AG08395 (cell line): ENCODE measurements around the gene SYF2.
"Not testable (repeated sequence)": the region's sequence is repeated elsewhere in the genome, so short reads cannot be mapped to it uniquely, and the experiment has no call there.

Source experiments
- DNase-seq: peaks from one replicate; pipeline ENCODE4 v3.0.0; 2012; ENCODE audit warnings: mixed read lengths, low spot score

SYF2 gene

DNA sequence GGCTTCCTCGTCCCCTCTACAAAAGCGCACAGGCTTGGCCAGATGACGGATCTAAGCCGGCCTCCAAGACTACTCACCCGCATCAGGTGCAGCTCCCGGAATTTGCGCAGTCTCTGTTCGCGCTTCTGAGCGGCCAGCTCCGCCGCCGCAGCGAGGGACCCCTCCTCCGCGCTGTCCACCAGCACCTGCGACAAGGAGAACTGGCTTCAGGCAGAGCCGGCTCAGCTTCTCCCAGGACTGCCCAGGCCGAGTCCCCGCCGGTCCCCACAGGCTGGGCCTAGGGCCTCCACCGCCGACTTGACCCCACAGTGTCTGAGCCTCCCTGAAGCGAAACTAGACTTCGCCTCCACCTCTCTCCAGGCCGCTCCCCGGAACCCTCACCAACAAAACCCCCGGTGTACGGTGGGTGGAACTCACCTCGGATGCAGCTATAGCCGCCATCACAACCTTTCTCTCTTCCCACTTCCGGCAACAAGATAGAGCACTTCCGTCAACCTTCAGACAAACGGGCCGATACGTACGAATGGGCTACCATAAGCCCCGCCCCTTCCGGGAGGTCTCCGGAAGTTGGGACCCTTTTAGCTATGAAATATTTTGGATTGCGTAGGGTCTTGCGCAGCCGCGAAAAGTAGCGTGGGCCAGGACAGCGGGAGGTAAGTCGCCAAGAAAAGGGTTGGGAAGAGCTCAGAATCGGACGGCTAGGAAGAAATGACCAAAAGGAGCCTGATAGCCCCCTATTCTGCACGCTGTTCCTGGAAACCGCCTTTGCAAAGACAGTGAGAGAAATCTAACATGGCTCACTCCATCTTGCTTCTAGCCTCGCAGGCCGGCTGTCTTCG is at the start of gene SYF2:
TSS of gene SYF2 (minus strand) at position 476 of the 839 bp plus-strand sequence. CDS start at position 441, 35 bp downstream.
- DNase-seq = peak; percentile 96

GRCh38 chr1:25279693-25280111 is 47.4 kb upstream of the SYF2 start:
- not testable (repeated sequence) for DNase-seq

- not testable (repeated sequence) for DNase-seq
Measured at GRCh38 chr1:25278790-25279189, 46.5 kb upstream of the SYF2 start.

GRCh38 chr1:25278358-25278757 is 46.1 kb upstream of the SYF2 start:
- not testable (repeated sequence) for DNase-seq

DNA sequence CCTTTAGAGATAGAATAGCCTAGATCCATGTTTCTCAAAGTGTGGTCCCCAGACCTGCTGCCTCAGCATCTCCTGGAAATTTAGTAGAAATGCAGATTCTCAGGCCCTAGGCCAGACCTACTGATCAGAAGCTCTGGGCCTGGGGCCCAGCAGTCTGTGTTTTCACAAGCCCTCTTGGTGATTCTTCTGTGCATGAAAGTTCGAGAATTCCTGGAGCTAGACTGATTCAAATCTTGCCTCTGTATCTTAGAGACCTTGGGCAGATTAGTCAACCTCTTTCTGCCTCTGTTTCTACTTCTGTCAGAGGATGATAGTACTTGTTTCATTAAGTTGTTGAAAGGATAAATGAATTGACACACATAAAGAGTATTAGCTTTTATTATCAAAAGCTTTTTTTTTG is 45.0 kb upstream of the SYF2 start:
- DNase-seq = not testable (repeated sequence)

DNA sequence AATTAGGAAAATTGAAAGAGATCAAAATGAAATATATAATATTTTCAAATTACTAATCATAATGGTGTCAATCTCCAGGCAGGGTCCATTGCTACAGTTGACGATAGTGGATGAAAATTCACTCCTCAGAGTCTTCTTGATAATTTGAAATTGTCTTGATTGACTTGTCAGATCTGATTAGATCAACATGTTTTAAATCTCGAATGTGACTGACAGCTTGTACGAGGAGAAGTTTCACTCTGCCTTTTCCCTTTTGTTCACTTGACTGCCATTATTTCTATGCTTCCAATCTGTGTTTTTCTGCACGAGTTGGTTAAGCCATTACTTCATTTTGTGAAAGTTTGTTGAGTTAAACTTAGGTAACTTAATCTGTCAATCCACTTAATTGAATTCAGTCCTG is 43.3 kb upstream of the SYF2 start:
- DNase-seq = not testable (repeated sequence)

- DNase-seq = not testable (repeated sequence)
Measured at GRCh38 chr1:25272238-25272637, 39.9 kb upstream of the SYF2 start, which contains the start of gene RHD. Gene RHD (plus strand): TSS chr1:25272509. CDS start chr1:25272548, 39 bp downstream.

DNA sequence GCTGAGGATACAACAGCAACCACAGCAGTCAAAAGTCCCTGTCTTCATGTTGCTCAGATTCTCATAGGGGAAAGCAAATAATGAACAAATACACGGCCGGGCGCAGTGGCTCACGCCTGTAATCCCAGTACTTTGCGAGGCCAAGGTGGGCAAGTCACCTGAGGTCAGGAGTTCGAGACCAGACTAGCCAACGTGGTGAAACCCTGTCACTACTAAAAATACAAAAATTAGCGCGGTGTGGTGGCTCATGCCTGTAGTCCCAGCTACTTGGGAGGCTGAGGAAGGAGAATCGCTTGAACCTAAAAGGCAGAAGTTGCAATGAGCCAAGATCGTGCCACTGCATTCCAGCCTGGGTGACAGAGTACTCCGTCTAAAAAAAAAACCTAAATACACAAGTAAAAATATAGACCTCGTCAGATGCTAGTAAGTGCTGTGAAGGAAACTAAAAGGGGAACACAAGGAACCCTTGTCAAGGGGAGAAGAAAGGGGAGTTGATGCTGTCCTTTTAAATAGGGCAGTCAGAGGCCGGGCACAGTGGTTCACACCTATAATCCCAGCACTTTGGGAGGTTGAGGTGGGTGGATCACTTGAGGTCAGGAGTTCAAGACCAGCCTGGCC is 36.0 kb upstream of the SYF2 start:
- not testable (repeated sequence) for DNase-seq

DNA sequence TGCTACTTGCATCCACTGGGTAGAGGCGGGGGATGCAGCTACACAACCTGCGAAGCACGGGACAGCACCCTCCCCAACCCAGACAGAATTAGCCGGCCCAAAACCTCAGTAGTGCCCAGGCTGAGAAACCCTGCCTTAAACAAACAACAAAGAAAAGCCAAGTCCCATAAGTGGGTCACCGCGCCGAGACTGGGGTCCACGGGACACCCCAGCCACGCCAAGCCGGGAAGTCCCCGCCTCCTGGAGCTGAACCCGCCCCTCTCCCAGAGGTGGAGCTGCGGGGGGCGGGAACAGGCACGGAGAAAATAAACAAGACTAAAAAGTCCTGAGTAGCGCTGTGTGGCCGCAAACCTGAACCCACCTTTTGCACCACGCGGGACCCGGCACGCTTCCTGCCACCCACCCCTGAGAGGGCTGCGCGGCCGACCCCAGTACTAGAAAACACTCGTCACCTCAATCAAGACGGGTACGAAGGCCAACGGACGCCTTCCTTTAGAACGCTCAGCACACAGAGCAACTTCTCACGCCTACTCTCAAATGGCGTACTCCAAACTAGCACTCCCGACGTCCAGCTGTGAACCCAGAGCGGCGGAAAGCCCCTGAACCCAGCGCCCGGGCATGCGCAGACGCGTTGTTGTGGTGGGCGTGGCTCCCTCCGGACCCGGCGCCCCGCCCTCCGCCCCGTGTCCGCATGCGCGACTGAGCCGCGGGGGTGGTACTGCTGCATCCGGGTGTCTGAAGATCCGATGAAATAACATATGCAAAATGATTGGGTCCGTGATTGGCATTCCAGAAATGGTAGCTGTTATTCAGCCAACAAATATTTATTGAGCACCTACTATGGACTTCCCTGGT is 35.2 kb upstream of the SYF2 start:
- DNase-seq = not testable (repeated sequence)

- DNase-seq = not testable (repeated sequence)
Measured at GRCh38 chr1:25266554-25267287, 34.4 kb upstream of the SYF2 start.

- not testable (repeated sequence) for DNase-seq
Measured at GRCh38 chr1:25260336-25260735, 28.0 kb upstream of the SYF2 start.

GRCh38 chr1:25259813-25260212 is 27.5 kb upstream of the SYF2 start:
- DNase-seq = not testable (repeated sequence)

- DNase-seq = peak; percentile 48
Measured at GRCh38 chr1:25257196-25257595, 24.9 kb upstream of the SYF2 start.

- DNase-seq = no peak
Measured at GRCh38 chr1:25256578-25256965, 24.3 kb upstream of the SYF2 start.

- DNase-seq = no peak
Measured at GRCh38 chr1:25255706-25256577, 23.6 kb upstream of the SYF2 start.

DNA sequence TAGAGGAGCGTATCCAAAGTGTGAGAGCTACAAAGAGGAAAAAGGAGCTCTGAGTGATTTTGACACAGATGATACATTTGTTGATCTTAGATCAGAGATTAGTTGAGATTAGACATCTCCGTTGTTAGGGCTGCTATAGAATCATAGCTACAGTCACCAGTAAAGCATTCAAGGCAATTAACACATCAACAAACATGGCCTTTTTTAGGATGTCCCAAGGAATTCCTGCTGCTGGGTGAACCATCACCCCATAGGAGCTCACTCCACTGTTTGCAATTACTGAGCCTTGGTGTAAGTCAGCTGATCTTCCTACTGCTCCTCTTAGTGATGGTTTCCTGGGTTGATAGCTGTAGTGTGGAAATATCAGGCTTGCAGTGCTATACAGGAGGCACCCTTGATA is 21.6 kb upstream of the SYF2 start:
- DNase-seq = peak; percentile 53

DNA sequence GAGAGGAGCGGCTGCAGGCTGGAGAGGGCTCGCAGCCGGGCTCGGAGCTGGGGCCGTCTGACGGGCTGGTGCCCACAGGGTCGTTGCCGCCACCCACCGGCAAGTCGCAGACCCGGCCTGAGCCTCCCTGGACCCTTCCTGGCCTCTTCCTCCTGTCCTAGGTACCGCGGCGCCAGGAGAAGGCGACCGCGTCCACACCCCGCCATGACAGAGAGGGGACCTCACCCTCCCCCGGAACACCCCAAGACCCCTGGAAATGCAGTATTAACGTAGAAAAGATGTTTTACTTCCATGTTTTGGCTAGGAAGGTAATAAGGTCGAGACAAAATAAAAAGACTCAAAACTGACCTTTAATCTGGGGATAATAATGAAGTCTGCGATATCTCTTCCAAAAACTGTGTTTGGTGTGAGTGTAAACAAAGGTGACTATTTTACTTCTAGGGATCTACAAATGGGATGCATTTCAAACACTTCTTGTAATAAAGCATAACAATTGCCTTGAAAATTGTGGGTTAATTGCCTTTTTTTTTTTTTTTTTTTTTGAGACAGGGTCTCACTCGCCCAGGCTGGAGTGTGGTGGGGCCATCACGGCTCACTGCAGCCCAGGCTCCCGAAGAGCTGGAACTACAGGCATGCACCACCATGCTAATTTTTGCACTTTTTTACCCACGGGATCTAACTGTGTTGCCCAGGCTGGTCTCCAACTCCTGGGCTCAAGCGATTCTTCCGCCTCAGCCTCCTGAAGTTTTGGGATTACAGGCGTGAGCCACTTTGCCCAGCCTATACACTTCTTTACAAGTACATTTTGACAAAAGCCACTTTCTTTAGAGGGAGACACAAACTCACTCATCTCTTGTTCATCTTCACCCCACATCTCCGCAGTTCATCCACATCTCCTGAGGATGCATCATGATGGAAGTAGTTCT is 15.8 kb upstream of the SYF2 start:
- no peak for DNase-seq

DNA sequence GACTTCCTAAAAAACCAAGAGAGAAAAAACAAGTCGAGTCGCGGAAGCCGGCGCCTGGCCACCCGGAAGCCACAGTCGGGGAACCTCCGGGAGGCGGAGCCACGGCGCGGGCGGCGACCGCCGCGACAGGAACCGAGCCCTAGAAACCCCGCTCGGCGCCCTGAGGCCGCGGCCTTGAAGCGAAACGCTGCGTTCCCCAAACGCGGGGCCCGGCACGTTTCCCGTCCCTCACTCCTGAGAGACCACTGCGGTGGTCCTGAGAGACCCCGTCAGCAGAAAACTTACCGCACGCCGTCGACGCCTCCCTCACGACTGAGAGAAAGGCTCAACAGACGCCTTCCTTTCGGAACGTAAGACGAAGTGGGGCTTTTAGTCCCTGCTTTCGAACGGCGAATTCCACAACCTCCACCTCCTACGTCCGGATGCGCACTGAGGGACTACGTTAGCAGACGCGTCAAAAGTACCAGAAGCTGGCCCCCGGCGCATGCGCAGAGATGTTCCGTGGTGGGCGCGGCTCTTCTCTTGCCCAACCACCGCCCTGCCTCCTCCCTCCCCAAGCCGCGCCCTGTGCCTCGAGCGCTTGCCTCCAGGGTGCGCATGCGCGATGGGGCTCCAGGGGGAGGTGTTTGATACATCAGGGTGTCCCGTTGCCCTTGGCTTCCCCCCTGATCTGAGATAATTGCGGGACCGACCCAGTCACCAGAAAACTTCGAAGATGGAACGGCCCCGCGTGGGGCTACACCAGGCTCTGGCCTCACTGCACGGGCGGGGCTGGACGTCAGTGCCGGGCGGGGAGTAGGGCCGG is 14.9 kb upstream of the SYF2 start, which contains the start of gene RSRP1:
TSS of gene RSRP1 (minus strand) at position 431 of the 805 bp plus-strand sequence. CDS start 491 bp downstream, outside the sequence.
- DNase-seq = peak; percentile 100
